Activated effector memory CD4-positive, alpha-beta T cell treated with Interleukin-2 at 50 U/mL for 16 hours (primary cell): ENCODE measurements around the gene RFX2.
"Not testable (repeated sequence)": the region's sequence is repeated elsewhere in the genome, so short reads cannot be mapped to it uniquely, and the experiment has no call there.

ENCODE experiments used
- DNase-seq: peaks from one replicate; pipeline ENCODE4 v3.0.0-alpha.2; 2020

Gene RFX2

GRCh38 chr19:6034512-6034911, 75.8 kb downstream of the RFX2 start:
- no peak for DNase-seq

- no peak for DNase-seq
These were observed 76.5 kb downstream of the RFX2 start for GRCh38 chr19:6033744-6034264.

- DNase-seq, result no peak
These were observed 77.5 kb downstream of the RFX2 start for GRCh38 chr19:6032827-6033226.

GRCh38 chr19:6032381-6032780, 77.9 kb downstream of the RFX2 start:
- no peak for DNase-seq

- no peak for DNase-seq
These were observed 80.1 kb downstream of the RFX2 start for GRCh38 chr19:6030214-6030507.

- no peak for DNase-seq
These were observed 83.7 kb downstream of the RFX2 start for GRCh38 chr19:6026390-6027227.

- not testable (repeated sequence) for DNase-seq
These were observed 85.5 kb downstream of the RFX2 start for GRCh38 chr19:6024756-6025155.

GRCh38 chr19:6023936-6024335, 86.4 kb downstream of the RFX2 start:
- DNase-seq, result no peak

GRCh38 chr19:6023085-6023682, 87.1 kb downstream of the RFX2 start:
- no peak for DNase-seq

GRCh38 chr19:6022570-6023064, 87.7 kb downstream of the RFX2 start:
- no peak for DNase-seq

- DNase-seq, result peak; percentile 54
These were observed 88.3 kb downstream of the RFX2 start for GRCh38 chr19:6021878-6022569.

- no peak for DNase-seq
These were observed 89.1 kb downstream of the RFX2 start for GRCh38 chr19:6020972-6021805.

GRCh38 chr19:6020166-6020882, 90.0 kb downstream of the RFX2 start:
- no peak for DNase-seq

- no peak for DNase-seq
These were observed 91.5 kb downstream of the RFX2 start for GRCh38 chr19:6018786-6019185.

- no peak for DNase-seq
These were observed 92.7 kb downstream of the RFX2 start for GRCh38 chr19:6017576-6017975.

GRCh38 chr19:6015841-6016545, 94.3 kb downstream of the RFX2 start:
- no peak for DNase-seq

GRCh38 chr19:6014551-6015135, 95.7 kb downstream of the RFX2 start:
- no peak for DNase-seq

GRCh38 chr19:6012426-6013170, 97.7 kb downstream of the RFX2 start:
- no peak for DNase-seq

- DNase-seq, result no peak
These were observed 98.5 kb downstream of the RFX2 start for GRCh38 chr19:6011794-6012193.

- DNase-seq, result no peak
These were observed 99.1 kb downstream of the RFX2 start for GRCh38 chr19:6011206-6011605.
